Mucosa of descending colon (tissue), 3 donors: ENCODE measurements around the gene FBXO21. TPM values are rescaled to one million over a fixed set of nuclear protein-coding genes. Genes with fewer than 3 reads are reported as not detected.
"Not testable (repeated sequence)": the region's sequence is repeated elsewhere in the genome, so short reads cannot be mapped to it uniquely, and the experiment has no call there.

Experiments used
- ATAC-seq: fragments of 200-7000 bp; cut with Tn5 transposase; one replicate; pipeline ENCODE4 v1.9.1; 2020; ENCODE audit warnings: mild to moderate bottlenecking, moderate library complexity
- DNase-seq, 3 donors: peaks; one replicate each; pipeline ENCODE4 v3.0.0-alpha.2; 2020
- H3K36me3 ChIP-seq: fragments of 200-600 bp; one replicate; pipeline ENCODE4 v1.8.0; 2021; ENCODE audit warnings: low read depth, mild to moderate bottlenecking
- H3K4me1 ChIP-seq: fragments of 200-600 bp; one replicate; pipeline ENCODE4 v1.8.0; 2021; ENCODE audit warnings: low read depth, mild to moderate bottlenecking
- H3K4me3 ChIP-seq: fragments of 200-600 bp; one replicate; pipeline ENCODE4 v1.8.0; 2021; ENCODE audit warnings: mild to moderate bottlenecking
- H3K9me3 ChIP-seq: fragments of 200-600 bp; one replicate; pipeline ENCODE4 v1.8.0; 2021; ENCODE audit warnings: mild to moderate bottlenecking
- intact Hi-C, 2 donors: fragments of 100-400 bp; cut with DNase I in 1 of 2; cut with micrococcal nuclease in 1 of 2; formaldehyde crosslinking; loops; one replicate each; pipeline versions ENCODE4 v1.11.0 to v1.11.1; 2022; cut with DNase I, micrococcal nuclease
- total RNA-seq, 3 donors: library from RNA; stranded (reverse); fragmentation: NEBNext Ultra II Directional in 2 of 3; extraction: Animal tissue kit (Norgen Biotek cat#: 25700) in 2 of 3; gene quantifications; one replicate each; pipeline versions ENCODE4 v1.2.1 to v1.2.4, GENCODE V29; 2021 to 2023
- TF ChIP-seq, protein P1 (sequence below): fragments of 200-600 bp; IDR thresholded peaks from one replicate; pipeline ENCODE4 v1.8.0; 2022; ENCODE audit warnings: antibody characterized with exemption, mild to moderate bottlenecking
- donor health status: DM: no; HTN: no; CAD: no; lungs with moderate emphysema.
- donor health status: DM: no; HTN: no; CAD: no.
- donor health status: DM: no; HTN: yes; CAD: no.

FBXO21 gene
- total RNA-seq, 3 donors from 2014 or later = 14.7 to 44.6 (median 30.7) TPM

DNA sequence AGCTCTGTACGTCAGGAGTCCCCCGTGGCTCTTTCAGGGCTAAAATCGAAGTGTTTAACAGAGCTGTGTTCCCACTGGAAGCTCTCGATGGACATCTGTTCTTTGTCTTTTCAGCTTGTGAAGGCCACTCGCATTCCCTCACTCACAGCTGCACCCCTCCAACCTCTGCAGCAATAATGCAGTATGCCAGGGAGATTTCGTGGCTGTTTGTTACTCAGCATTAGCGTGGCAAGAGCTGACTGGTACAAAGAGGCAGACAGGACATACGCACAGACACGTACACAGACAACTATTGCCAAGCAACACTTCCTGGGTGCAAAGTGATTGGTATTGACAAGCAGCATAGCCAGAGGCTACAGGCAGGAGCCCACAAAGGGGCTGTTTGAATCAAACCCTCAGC is 11.8 kb upstream of the FBXO21 start:
- TF ChIP-seq, protein P1, sequence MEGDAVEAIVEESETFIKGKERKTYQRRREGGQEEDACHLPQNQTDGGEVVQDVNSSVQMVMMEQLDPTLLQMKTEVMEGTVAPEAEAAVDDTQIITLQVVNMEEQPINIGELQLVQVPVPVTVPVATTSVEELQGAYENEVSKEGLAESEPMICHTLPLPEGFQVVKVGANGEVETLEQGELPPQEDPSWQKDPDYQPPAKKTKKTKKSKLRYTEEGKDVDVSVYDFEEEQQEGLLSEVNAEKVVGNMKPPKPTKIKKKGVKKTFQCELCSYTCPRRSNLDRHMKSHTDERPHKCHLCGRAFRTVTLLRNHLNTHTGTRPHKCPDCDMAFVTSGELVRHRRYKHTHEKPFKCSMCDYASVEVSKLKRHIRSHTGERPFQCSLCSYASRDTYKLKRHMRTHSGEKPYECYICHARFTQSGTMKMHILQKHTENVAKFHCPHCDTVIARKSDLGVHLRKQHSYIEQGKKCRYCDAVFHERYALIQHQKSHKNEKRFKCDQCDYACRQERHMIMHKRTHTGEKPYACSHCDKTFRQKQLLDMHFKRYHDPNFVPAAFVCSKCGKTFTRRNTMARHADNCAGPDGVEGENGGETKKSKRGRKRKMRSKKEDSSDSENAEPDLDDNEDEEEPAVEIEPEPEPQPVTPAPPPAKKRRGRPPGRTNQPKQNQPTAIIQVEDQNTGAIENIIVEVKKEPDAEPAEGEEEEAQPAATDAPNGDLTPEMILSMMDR = no peak
- intact Hi-C loops = no loop called here
- Histone ChIP-seq H3K4me3 (no peak overlapping the region), H3K36me3 (no peaks in the 10 kb centered on the region), H3K4me1 (no peaks in the 10 kb centered on the region), H3K9me3 (no peaks in the 10 kb centered on the region)
- DNase-seq (no peak), ATAC-seq (no peak)

DNA sequence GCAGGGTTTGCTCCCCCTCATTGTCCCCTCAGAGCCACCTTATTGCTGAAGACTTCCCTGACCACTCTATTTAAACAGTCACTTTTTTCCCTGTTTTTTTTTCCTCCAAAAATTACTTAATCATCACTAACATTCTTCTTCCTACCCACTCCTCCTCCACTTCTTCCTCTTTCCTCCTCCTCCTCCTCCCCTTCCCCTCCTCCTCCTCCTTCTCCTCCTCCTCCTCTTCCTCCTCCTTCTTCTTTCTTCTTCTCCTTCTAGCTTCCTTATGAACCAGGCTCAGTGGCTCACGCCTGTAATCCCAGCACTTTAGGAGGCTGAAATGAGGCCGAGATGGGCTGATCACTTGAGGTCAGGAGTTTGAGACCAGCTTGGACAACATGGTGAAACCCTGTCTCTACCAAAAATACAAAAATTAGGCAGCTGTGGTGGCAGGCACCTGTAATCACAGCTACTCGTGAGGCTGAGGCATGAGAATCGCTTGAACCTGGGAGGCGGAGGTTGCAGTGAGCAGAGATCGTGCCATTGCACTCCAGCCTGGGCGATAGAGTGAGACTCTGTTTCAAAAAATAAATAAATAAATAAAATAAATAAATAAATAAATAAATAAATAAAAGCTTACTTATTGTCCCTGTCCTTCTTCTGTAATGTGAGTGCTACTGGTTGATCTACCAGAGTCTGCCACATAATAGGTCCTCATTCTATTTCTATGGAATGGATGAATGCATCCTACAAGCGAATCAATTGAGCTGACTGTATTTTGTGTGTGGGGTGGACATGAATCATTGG is 9.9 kb upstream of the FBXO21 start:
- H3K4me3 ChIP-seq, H3K9me3 ChIP-seq, ATAC-seq, DNase-seq, intact Hi-C loops, H3K4me1 ChIP-seq, H3K36me3 ChIP-seq: not testable (repeated sequence)

DNA sequence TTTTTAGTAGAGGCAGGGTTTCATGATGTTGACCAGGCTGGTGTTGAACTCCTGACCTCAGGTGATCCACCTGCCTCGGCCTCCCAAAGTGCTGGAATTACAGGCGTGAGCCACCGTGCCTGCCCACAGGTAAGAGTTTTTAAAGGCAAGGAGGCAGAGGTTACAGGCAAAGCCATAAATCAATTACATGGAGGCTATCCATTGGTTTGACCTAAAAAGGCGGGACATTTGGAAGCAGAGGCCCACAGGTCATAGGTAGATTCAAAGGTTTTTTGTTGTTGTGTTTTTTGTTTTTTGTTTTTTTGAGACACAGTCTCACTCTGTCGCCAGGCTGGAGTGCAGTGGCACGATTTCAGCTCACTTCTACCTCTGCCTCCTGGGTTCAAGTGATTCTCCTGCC is 6.1 kb upstream of the FBXO21 start:
- H3K9me3 ChIP-seq, ATAC-seq, H3K36me3 ChIP-seq, intact Hi-C loops, H3K4me3 ChIP-seq, H3K4me1 ChIP-seq, DNase-seq: not testable (repeated sequence)

DNA sequence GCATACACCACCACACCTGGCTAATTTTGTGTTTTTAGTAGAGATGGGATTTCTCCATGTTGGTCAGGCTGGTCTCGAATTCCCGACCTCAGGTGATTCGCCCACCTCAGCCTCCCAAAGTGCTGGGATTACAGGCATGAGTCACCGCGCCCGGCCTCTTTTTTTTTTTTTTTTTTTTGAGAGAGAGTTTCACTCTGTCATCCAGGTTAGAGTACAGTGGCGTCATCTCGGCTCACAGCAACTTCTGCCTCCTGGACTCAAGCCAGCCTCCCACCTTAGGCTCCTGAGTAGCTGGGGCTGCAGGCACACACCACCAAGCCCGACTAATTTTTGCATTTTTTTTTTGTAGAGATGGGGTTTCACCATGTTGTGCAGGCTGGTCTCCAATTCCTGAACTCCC is 4.8 kb upstream of the FBXO21 start:
- ATAC-seq, H3K4me3 ChIP-seq, H3K4me1 ChIP-seq, H3K9me3 ChIP-seq, intact Hi-C loops, H3K36me3 ChIP-seq, DNase-seq: not testable (repeated sequence)

DNA sequence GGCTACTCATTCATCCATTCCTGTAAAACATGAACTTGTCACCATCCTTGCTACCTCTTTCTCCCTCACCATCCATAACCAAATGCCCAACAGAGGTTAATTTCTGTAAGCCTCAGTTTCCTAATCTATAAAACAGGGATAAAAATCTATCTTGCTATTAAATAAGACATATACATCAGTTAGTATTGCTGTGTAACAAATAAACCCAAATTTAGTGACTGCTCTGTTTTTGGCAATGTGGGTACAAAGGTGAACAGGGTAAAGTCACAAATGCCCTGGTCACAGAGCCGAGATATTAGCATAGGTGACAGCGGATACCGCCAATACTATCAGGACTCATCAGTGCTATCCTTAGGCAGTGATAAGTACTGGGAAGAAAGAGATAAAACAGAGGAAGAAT is 3.6 kb upstream of the FBXO21 start:
- no peak for ATAC-seq
- intact Hi-C loops = no loop called here

DNA sequence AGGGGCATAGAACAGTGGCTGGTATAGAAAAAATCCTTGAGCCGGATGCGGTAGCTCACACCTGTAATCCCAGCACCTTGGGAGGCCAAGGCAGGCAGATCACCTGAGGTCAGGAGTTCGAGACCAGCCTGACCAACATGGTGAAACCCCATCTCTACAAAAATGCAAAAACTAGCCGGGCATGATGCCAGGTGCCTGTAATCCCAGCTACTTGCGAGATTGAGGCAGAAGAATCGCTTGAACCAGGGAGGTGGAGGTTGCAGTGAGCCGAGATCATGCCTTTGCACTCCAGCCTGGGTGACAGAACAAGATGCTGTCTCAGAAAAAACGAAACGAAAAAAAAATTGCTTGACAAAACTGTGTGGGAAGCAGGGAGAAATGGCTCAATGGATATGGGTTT is 2.3 kb upstream of the FBXO21 start:
- DNase-seq, intact Hi-C loops: not testable (repeated sequence)

More for the DNA sequence above, 3.6 kb upstream of the FBXO21 start:
- no peaks in the 10 kb centered on the region for H3K9me3 ChIP-seq
- TF ChIP-seq, protein P1 = no peak
- no peak for DNase-seq
- H3K36me3 ChIP-seq = no peaks in the 10 kb centered on the region
- H3K4me3 ChIP-seq = no peak overlapping the region
- no peaks in the 10 kb centered on the region for H3K4me1 ChIP-seq

DNA sequence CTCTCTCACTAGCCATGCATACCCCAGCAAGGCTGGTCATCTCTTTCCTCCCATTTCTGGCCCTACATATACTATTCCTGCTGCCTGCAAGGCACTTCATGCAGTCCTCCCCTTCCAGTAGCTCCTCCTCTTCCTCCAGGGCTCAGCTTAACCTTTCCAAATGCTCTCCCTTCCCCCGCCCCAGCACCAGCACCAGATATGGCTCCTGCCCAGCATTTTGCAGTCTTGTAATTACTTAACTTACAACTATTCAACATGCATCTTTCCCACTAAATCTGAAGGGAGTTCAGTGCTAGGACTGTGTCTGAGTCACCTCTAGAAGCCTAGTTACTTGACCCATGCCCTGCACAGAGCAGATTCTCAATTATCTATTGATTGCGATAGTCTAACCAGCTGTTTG is 1.8 kb upstream of the FBXO21 start:
- no peaks in the 10 kb centered on the region for H3K4me1 ChIP-seq
- peak in 1 of 3 donors; percentile 5 for DNase-seq
- intact Hi-C loops = no loop called here
- no peak for ATAC-seq
- TF ChIP-seq, protein P1 = no peak
- H3K9me3 ChIP-seq = no peaks in the 10 kb centered on the region
- no peak overlapping the region for H3K4me3 ChIP-seq
- no peaks in the 10 kb centered on the region for H3K36me3 ChIP-seq

More for the DNA sequence above, 2.3 kb upstream of the FBXO21 start:
- H3K9me3 ChIP-seq, H3K4me3 ChIP-seq, H3K36me3 ChIP-seq, H3K4me1 ChIP-seq, ATAC-seq: not testable (repeated sequence)
